ENCODE data around the gene RBM4. TPM values are rescaled to one million over a fixed set of nuclear protein-coding genes. Genes with fewer than 3 reads are reported as not detected.
A peak's percentile ranks its signal among the peaks of the same experiment; 100 is the strongest.

Gene RBM4
- total RNA-seq, 1 donor from 2014 or later = 153 TPM

- H3K4me1 ChIP-seq (ENCODE audit: insufficient read depth, low read length) = no peaks in the 10 kb centered on the region
- Mint-ChIP-seq H3K36me3 (ENCODE audit: low read depth, unreplicated experiment) (peaks cover 12% of the 10 kb centered on the region), H3K4me1 (ENCODE audit: low read depth, unreplicated experiment) (peaks cover 8% of the 10 kb centered on the region), H3K27ac (ENCODE audit: unreplicated experiment) (no peak overlapping the region), H3K4me3 (ENCODE audit: unreplicated experiment) (no peak overlapping the region), H3K27me3 (ENCODE audit: low read depth, unreplicated experiment) (no peaks in the 10 kb centered on the region), H3K9me3 (ENCODE audit: unreplicated experiment) (no peaks in the 10 kb centered on the region)
- no peak overlapping the region for H3K4me2 ChIP-seq (ENCODE audit: low read length)
- no peak for TF ChIP-seq EZH2 (IDR thresholded peaks at IDR 0.05; ENCODE audit: insufficient read depth, low read length)
- no peak for TF ChIP-seq CTCF (IDR thresholded peaks at IDR 0.05; ENCODE audit: insufficient read depth, low read depth, low read length)
- H3K27me3 ChIP-seq (ENCODE audit: insufficient read depth, low read length) = no peaks in the 10 kb centered on the region
- no peak overlapping the region for H3K27ac ChIP-seq (ENCODE audit: low read depth, low read length)
- peaks cover 65% of the 10 kb centered on the region for H3K79me2 ChIP-seq (ENCODE audit: insufficient read depth, low read length)
- no peaks in the 10 kb centered on the region for H3K9me3 ChIP-seq (ENCODE audit: insufficient read depth, low read depth, low read length)
- peaks cover 38% of the 10 kb centered on the region for H3K36me3 ChIP-seq (ENCODE audit: insufficient read depth, low read length)
- no peak overlapping the region for H3K9ac ChIP-seq (ENCODE audit: low read length)
- H4K20me1 ChIP-seq (ENCODE audit: insufficient read depth, low read length) = peaks cover 82% of the 10 kb centered on the region
- DNase-seq (ENCODE audit: low read depth) (no peak), FAIRE-seq (no peak)
- no peak overlapping the region for H3K4me3 ChIP-seq (ENCODE audit: insufficient read depth, low read depth, low read length)
- no peak overlapping the region for H2AFZ ChIP-seq (ENCODE audit: low read depth, low read length)
Measured at GRCh38 chr11:66665369-66665768, 26.9 kb downstream of the RBM4 start.

- Histone ChIP-seq H3K27me3 (ENCODE audit: insufficient read depth, low read length) (no peaks in the 10 kb centered on the region), H3K9ac (ENCODE audit: low read length) (no peak overlapping the region), H3K4me3 (ENCODE audit: insufficient read depth, low read depth, low read length) (no peak overlapping the region), H3K4me2 (ENCODE audit: low read length) (no peak overlapping the region), H3K4me1 (ENCODE audit: insufficient read depth, low read length) (no peaks in the 10 kb centered on the region), H3K36me3 (ENCODE audit: insufficient read depth, low read length) (peaks cover 25% of the 10 kb centered on the region), H2AFZ (ENCODE audit: low read depth, low read length) (no peak overlapping the region), H3K27ac (ENCODE audit: low read depth, low read length) (no peak overlapping the region), H4K20me1 (ENCODE audit: insufficient read depth, low read length) (peaks cover 78% of the 10 kb centered on the region), H3K79me2 (ENCODE audit: insufficient read depth, low read length) (peaks cover 66% of the 10 kb centered on the region), H3K9me3 (ENCODE audit: insufficient read depth, low read depth, low read length) (no peaks in the 10 kb centered on the region)
- H3K4me1 Mint-ChIP-seq (ENCODE audit: low read depth, unreplicated experiment) = peaks cover 15% of the 10 kb centered on the region
- no peak for FAIRE-seq
- no peak overlapping the region for H3K27ac Mint-ChIP-seq (ENCODE audit: unreplicated experiment)
- no peak for DNase-seq (ENCODE audit: low read depth)
- no peaks in the 10 kb centered on the region for H3K27me3 Mint-ChIP-seq (ENCODE audit: low read depth, unreplicated experiment)
- TF ChIP-seq CTCF (IDR thresholded peaks at IDR 0.05; ENCODE audit: insufficient read depth, low read depth, low read length) = no peak
- no peak for TF ChIP-seq EZH2 (IDR thresholded peaks at IDR 0.05; ENCODE audit: insufficient read depth, low read length)
- no peaks in the 10 kb centered on the region for H3K9me3 Mint-ChIP-seq (ENCODE audit: unreplicated experiment)
- H3K36me3 Mint-ChIP-seq (ENCODE audit: low read depth, unreplicated experiment) = peaks cover 13% of the 10 kb centered on the region
- no peak overlapping the region for H3K4me3 Mint-ChIP-seq (ENCODE audit: unreplicated experiment)
Measured at GRCh38 chr11:66670816-66671215, 32.3 kb downstream of the RBM4 start.

- peaks cover 19% of the 10 kb centered on the region for H3K4me1 ChIP-seq (ENCODE audit: insufficient read depth, low read length)
- H3K9ac ChIP-seq (ENCODE audit: low read length) = no peak overlapping the region
- peaks cover 44% of the 10 kb centered on the region for H4K20me1 ChIP-seq (ENCODE audit: insufficient read depth, low read length)
- H3K27me3 ChIP-seq (ENCODE audit: insufficient read depth, low read length) = no peaks in the 10 kb centered on the region
- H3K4me2 ChIP-seq (ENCODE audit: low read length) = peak overlapping the region; percentile 92
- peaks cover 13% of the 10 kb centered on the region for H3K36me3 ChIP-seq (ENCODE audit: insufficient read depth, low read length)
- no peak overlapping the region for H3K27ac ChIP-seq (ENCODE audit: low read depth, low read length)
- FAIRE-seq = no peak
- Mint-ChIP-seq H3K27me3 (ENCODE audit: low read depth, unreplicated experiment) (no peaks in the 10 kb centered on the region), H3K9me3 (ENCODE audit: unreplicated experiment) (no peaks in the 10 kb centered on the region), H3K36me3 (ENCODE audit: low read depth, unreplicated experiment) (peaks cover 9% of the 10 kb centered on the region), H3K4me3 (ENCODE audit: unreplicated experiment) (peak overlapping the region; percentile 70), H3K4me1 (ENCODE audit: low read depth, unreplicated experiment) (peaks cover 12% of the 10 kb centered on the region), H3K27ac (ENCODE audit: unreplicated experiment) (no peak overlapping the region)
- no peak overlapping the region for H2AFZ ChIP-seq (ENCODE audit: low read depth, low read length)
- no peak for DNase-seq (ENCODE audit: low read depth)
- H3K9me3 ChIP-seq (ENCODE audit: insufficient read depth, low read depth, low read length) = no peaks in the 10 kb centered on the region
- H3K4me3 ChIP-seq (ENCODE audit: insufficient read depth, low read depth, low read length) = no peak overlapping the region
- no peak for TF ChIP-seq CTCF (IDR thresholded peaks at IDR 0.05; ENCODE audit: insufficient read depth, low read depth, low read length)
- TF ChIP-seq EZH2 (IDR thresholded peaks at IDR 0.05; ENCODE audit: insufficient read depth, low read length) = no peak
- peaks cover 53% of the 10 kb centered on the region for H3K79me2 ChIP-seq (ENCODE audit: insufficient read depth, low read length)
Measured at GRCh38 chr11:66674964-66675602, 36.6 kb downstream of the RBM4 start.
